HG03469 (cell line): ENCODE data around the gene SNTB2.

Experiments
- ATAC-seq: cut with Tn5 transposase; IDR thresholded peaks from one replicate; pipeline ENCODE4 v1.9.1; 2021; ENCODE audit warnings: mild to moderate bottlenecking, moderate library complexity, moderate number of reproducible peaks; ENCODE audit not compliant: unreplicated experiment

SNTB2 gene

GRCh38 chr16:69315486-69316311 lies 128.7 kb downstream of the SNTB2 start:
- no peak for ATAC-seq

- ATAC-seq: no peak
Measured at GRCh38 chr16:69316595-69317034, 129.7 kb downstream of the SNTB2 start.

GRCh38 chr16:69318177-69318910 lies 131.4 kb downstream of the SNTB2 start:
- no peak for ATAC-seq

GRCh38 chr16:69318911-69319289 lies 131.9 kb downstream of the SNTB2 start:
- ATAC-seq: no peak

- no peak for ATAC-seq
Measured at GRCh38 chr16:69319381-69319780, 132.4 kb downstream of the SNTB2 start.

- no peak for ATAC-seq
Measured at GRCh38 chr16:69319826-69320739, 133.1 kb downstream of the SNTB2 start.

- ATAC-seq: no peak
Measured at GRCh38 chr16:69320740-69321073, 133.7 kb downstream of the SNTB2 start.

- no peak for ATAC-seq
Measured at GRCh38 chr16:69321080-69321479, 134.1 kb downstream of the SNTB2 start.

GRCh38 chr16:69322343-69322742 lies 135.4 kb downstream of the SNTB2 start:
- no peak for ATAC-seq

- no peak for ATAC-seq
Measured at GRCh38 chr16:69323415-69323814, 136.5 kb downstream of the SNTB2 start.

- no peak for ATAC-seq
Measured at GRCh38 chr16:69324013-69324531, 137.1 kb downstream of the SNTB2 start.

GRCh38 chr16:69324585-69325253 lies 137.8 kb downstream of the SNTB2 start:
- ATAC-seq: no peak

- no peak for ATAC-seq
Measured at GRCh38 chr16:69325784-69326171, 138.8 kb downstream of the SNTB2 start.

GRCh38 chr16:69326172-69326873 lies 139.4 kb downstream of the SNTB2 start:
- ATAC-seq: no peak

- ATAC-seq: no peak
Measured at GRCh38 chr16:69327585-69328310, 140.8 kb downstream of the SNTB2 start.

GRCh38 chr16:69328854-69329316 lies 141.9 kb downstream of the SNTB2 start:
- ATAC-seq: no peak

- ATAC-seq: peak; percentile 17
Measured at GRCh38 chr16:69329369-69330285, 142.7 kb downstream of the SNTB2 start.
